Measurements from ENCODE around the gene CISH. TPM values are rescaled to one million over a fixed set of nuclear protein-coding genes. Genes with fewer than 3 reads are reported as not detected.
A peak's percentile ranks its signal among the peaks of the same experiment; 100 is the strongest.

The CISH gene
- total and polyA plus RNA-seq, 9 of the 15 experiments (the other 6 are each of a cell fraction or from before 2014, with no cell fraction given) = 1.7 to 47.7 (median 18.3) TPM

DNA sequence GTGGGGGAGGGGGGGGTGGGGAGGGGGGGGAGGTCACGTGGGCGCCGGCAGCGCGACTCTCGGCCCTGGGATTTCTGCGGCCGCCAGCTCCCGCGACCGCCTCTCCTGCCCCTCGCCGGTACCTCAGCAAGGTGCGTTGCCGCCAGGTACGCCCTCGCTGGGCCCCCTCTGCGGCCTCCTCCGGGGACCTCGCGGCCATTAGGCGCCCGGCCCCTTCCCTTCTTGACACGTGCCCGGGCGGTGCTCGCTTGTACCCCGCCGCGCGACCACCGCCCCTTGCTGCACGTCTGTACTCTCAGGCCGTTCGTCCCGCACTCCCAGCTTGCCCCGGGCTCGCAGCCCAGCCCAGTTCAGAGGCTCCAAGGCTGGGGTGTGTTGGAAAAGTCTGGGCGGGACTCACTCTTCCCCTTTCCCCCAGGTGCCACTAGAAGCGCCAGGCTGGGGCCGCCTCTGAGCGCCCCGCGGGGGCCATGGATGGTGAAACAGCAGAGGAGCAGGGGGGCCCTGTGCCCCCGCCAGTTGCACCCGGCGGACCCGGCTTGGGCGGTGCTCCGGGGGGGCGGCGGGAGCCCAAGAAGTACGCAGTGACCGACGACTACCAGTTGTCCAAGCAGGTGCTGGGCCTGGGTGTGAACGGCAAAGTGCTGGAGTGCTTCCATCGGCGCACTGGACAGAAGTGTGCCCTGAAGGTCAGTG, 5.7 kb upstream of the CISH start, which contains the start of gene MAPKAPK3 (continued):
- no peak for TF ChIP-seq NFXL1 (CRISPR knock-in tag; IDR thresholded peaks at IDR 0.05)
- TF ChIP-seq PHF20 (IDR thresholded peaks at IDR 0.05; ENCODE audit: partially characterized antibody) = no peak
- no peak for TF ChIP-seq DIDO1 (tag; IDR thresholded peaks at IDR 0.05; ENCODE audit: low read depth)
- 0 out of 2 replicates have a peak, but pooled peaks have one; percentile 29 for TF ChIP-seq ZNF766 (CRISPR knock-in tag; conservative IDR thresholded peaks at IDR 0.05)
- TF ChIP-seq SRSF1 (IDR thresholded peaks at IDR 0.05; ENCODE audit: low read depth, low read length) = 0 out of 2 replicates have a peak, but pooled peaks have one; percentile 33
- TF ChIP-seq TCF7L2 (IDR thresholded peaks at IDR 0.05; ENCODE audit: low read depth, low read length) = no peak
- no peak for TF ChIP-seq ERF (CRISPR knock-in tag; IDR thresholded peaks at IDR 0.05)
- peak; percentile 61; the same call in 1 of the 2 replicates for TF ChIP-seq EP400 (IDR thresholded peaks at IDR 0.05)
- TF ChIP-seq SETDB1 (IDR thresholded peaks at IDR 0.05; ENCODE audit: low read length) = no peak
- no peak for TF ChIP-seq ASH1L (IDR thresholded peaks at IDR 0.05; ENCODE audit: borderline replicate concordance, low read depth, partially characterized antibody)
- no peak for TF ChIP-seq SIN3B (IDR thresholded peaks at IDR 0.05; ENCODE audit: low read depth)
- TF ChIP-seq, protein P1, sequence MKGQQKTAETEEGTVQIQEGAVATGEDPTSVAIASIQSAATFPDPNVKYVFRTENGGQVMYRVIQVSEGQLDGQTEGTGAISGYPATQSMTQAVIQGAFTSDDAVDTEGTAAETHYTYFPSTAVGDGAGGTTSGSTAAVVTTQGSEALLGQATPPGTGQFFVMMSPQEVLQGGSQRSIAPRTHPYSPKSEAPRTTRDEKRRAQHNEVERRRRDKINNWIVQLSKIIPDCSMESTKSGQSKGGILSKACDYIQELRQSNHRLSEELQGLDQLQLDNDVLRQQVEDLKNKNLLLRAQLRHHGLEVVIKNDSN (CRISPR knock-in tag; IDR thresholded peaks at IDR 0.05) = peak; percentile 60
- no peak for TF ChIP-seq ZNF778 (CRISPR knock-in tag; IDR thresholded peaks at IDR 0.05)
- no peak for TF ChIP-seq ZKSCAN8 (CRISPR knock-in tag; IDR thresholded peaks at IDR 0.05)
- no peak for TF ChIP-seq RFX7 (CRISPR knock-in tag; IDR thresholded peaks at IDR 0.05)
- no peak for TF ChIP-seq SRSF7 (optimal IDR thresholded peaks at IDR 0.05; ENCODE audit: low read depth, low read length)
- TF ChIP-seq, protein P2, sequence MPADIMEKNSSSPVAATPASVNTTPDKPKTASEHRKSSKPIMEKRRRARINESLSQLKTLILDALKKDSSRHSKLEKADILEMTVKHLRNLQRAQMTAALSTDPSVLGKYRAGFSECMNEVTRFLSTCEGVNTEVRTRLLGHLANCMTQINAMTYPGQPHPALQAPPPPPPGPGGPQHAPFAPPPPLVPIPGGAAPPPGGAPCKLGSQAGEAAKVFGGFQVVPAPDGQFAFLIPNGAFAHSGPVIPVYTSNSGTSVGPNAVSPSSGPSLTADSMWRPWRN (IDR thresholded peaks at IDR 0.05; ENCODE audit: low read depth) = no peak
- no peak for TF ChIP-seq CC2D1A (IDR thresholded peaks at IDR 0.05)
- TF ChIP-seq, protein P3, sequence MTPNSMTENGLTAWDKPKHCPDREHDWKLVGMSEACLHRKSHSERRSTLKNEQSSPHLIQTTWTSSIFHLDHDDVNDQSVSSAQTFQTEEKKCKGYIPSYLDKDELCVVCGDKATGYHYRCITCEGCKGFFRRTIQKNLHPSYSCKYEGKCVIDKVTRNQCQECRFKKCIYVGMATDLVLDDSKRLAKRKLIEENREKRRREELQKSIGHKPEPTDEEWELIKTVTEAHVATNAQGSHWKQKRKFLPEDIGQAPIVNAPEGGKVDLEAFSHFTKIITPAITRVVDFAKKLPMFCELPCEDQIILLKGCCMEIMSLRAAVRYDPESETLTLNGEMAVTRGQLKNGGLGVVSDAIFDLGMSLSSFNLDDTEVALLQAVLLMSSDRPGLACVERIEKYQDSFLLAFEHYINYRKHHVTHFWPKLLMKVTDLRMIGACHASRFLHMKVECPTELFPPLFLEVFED (CRISPR knock-in tag; conservative IDR thresholded peaks at IDR 0.05) = no peak
- TF ChIP-seq ZNF436 (CRISPR knock-in tag; IDR thresholded peaks at IDR 0.05) = no peak
- TF ChIP-seq, protein P4, sequence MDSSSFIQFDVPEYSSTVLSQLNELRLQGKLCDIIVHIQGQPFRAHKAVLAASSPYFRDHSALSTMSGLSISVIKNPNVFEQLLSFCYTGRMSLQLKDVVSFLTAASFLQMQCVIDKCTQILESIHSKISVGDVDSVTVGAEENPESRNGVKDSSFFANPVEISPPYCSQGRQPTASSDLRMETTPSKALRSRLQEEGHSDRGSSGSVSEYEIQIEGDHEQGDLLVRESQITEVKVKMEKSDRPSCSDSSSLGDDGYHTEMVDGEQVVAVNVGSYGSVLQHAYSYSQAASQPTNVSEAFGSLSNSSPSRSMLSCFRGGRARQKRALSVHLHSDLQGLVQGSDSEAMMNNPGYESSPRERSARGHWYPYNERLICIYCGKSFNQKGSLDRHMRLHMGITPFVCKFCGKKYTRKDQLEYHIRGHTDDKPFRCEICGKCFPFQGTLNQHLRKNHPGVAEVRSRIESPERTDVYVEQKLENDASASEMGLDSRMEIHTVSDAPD (CRISPR knock-in tag; IDR thresholded peaks at IDR 0.05) = no peak
- TF ChIP-seq, protein P5, sequence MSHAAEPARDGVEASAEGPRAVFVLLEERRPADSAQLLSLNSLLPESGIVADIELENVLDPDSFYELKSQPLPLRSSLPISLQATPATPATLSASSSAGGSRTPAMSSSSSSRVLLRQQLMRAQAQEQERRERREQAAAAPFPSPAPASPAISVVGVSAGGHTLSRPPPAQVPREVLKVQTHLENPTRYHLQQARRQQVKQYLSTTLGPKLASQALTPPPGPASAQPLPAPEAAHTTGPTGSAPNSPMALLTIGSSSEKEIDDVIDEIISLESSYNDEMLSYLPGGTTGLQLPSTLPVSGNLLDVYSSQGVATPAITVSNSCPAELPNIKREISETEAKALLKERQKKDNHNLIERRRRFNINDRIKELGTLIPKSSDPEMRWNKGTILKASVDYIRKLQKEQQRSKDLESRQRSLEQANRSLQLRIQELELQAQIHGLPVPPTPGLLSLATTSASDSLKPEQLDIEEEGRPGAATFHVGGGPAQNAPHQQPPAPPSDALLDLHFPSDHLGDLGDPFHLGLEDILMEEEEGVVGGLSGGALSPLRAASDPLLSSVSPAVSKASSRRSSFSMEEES (CRISPR knock-in tag; IDR thresholded peaks at IDR 0.05) = peak; percentile 35
- TF ChIP-seq MAFF (IDR thresholded peaks at IDR 0.05; ENCODE audit: low read length) = no peak

Measured in K562 (cell line).